NCI-H226 (cell line): ENCODE measurements around the gene FBXO36.
A peak's percentile ranks its signal among the peaks of the same experiment; 100 is the strongest.

Experiments
- DNase-seq: peaks from one replicate; pipeline ENCODE4 v3.0.0-alpha.2; 2015

The FBXO36 gene

DNA sequence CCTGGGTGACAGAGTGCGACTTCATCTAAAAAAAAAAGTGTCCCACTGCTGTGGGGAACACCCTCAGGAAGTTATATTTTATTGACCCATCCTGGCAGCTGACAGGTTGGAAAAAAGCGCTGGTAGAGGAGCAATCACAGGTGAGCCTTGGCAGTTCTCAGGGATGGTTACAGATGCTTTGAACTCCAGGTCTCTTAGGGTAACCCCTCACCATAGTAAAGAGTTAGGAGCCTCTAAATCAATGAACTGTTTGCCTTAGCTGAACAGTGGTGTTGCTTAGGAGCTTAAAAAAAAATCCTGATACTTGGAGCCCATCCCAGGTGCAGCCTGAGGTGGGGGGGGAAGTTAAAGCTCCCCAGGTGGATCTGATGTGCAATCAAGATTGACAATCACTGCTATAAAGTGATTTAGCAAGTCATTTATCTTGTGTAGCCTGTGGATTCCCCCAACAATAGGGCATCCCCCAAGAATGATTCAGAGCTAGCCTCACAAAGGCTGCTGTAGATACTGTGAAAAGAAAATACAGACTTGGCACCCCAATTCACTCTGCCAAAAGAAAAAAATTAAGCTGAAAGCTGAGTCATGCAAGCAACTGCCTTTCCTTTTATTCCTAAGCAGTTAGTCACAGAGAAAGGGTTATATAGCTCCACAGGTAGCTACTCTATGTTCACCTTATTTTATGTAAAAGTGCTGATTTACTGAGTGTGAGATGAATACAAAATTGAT lies 131.6 kb downstream of the FBXO36 start:
- peak; percentile 92 for DNase-seq

DNA sequence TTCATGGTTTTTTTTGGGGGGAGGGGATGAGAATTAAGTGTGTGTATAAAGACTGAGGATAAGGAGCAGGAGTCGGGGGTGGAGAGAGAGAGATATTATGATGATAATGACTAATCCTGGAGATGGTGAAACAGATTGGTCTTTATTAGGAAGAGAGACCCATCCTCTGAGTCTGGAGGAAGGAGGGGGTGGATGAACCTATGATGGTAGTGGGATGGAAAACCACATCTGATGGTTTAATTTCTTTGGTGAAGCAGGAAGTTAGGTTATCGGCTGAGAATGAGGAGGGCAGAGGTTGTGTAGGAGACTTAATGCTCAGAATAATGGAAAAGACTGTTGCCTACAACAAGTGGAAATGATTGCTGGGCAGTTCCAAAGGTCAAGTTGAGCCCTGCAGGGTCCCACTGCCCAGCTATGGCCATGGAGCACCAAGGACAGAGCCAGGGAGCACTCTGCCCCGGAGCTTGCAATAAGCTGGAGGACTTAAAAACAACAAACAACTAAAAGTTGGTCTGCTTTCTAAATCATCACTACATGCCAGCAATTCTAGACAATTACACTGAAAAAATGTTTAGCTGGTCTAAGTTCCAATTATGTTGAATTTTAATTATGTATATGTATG lies 138.5 kb downstream of the FBXO36 start:
- no peak for DNase-seq
